Measurements from ENCODE around the gene GAREM1. TPM values are rescaled to one million over a fixed set of nuclear protein-coding genes. Genes with fewer than 3 reads are reported as not detected.

GAREM1 gene
- total and polyA plus RNA-seq, 9 of the 15 experiments (the other 6 are each of a cell fraction or from before 2014, with no cell fraction given) = 0.03 to 0.33 (median 0.07) TPM; not detected in 1

- TF ChIP-seq NKRF (IDR thresholded peaks at IDR 0.05; ENCODE audit: borderline replicate concordance) = no peak
Measured at GRCh38 chr18:32351032-32351431, 119.7 kb downstream of the GAREM1 start (continued).

GRCh38 chr18:32349728-32350395 is 120.8 kb downstream of the GAREM1 start:
- BruUV-seq (replicated peaks) = no TSS peak
- no peak overlapping the region for H3K4me3 ChIP-seq
- no peak for FAIRE-seq
- TF ChIP-seq CHAMP1 (IDR thresholded peaks at IDR 0.05) (no peak), ZMIZ1 (IDR thresholded peaks at IDR 0.05; ENCODE audit: low read depth in 2 of 2, low read length in 2 of 2) (no peak), SREBF2 (CRISPR knock-in tag; IDR thresholded peaks at IDR 0.05) (no peak), GMEB1 (CRISPR knock-in tag; IDR thresholded peaks at IDR 0.05) (no peak), MAZ (CRISPR knock-in tag; conservative IDR thresholded peaks at IDR 0.05 in 1 of 2, IDR thresholded peaks at IDR 0.05 in 1 of 2) (no peak), TEAD4 (IDR thresholded peaks at IDR 0.05; ENCODE audit: low read length) (no peak), TEAD4 (CRISPR knock-in tag; IDR thresholded peaks at IDR 0.05; ENCODE audit: borderline replicate concordance) (no peak), KLF16 (IDR thresholded peaks at IDR 0.05) (no peak), MTF1 (CRISPR knock-in tag; IDR thresholded peaks at IDR 0.05; ENCODE audit: borderline replicate concordance) (no peak)

More at GRCh38 chr18:32349728-32350395, 120.8 kb downstream of the GAREM1 start:
- DNase-seq (ENCODE audit: extremely low read depth in 1 of 4, low spot score in 3 of 4) = no peak
- Histone ChIP-seq H3K27me3 (ENCODE audit: control insufficient read depth in 2 of 2, insufficient read depth in 2 of 2, low read length in 2 of 2) (no peaks in the 10 kb centered on the region), H3K79me2 (ENCODE audit: control insufficient read depth, insufficient read depth, low read length) (no peaks in the 10 kb centered on the region), H3K36me3 (ENCODE audit: control insufficient read depth, insufficient read depth, low read length) (no peaks in the 10 kb centered on the region), H3K4me2 (ENCODE audit: insufficient read depth, low read length) (no peak overlapping the region), H3K9me1 (ENCODE audit: control insufficient read depth, insufficient read depth, low read length) (no peaks in the 10 kb centered on the region), H2AFZ (ENCODE audit: low read depth, low read length) (no peak overlapping the region), H3K27ac (ENCODE audit: extremely low read depth, low read depth, low read length) (no peak overlapping the region), H3K9ac (ENCODE audit: insufficient read depth in 1 of 2, low read depth in 2 of 2, low read length in 2 of 2) (no peak overlapping the region), H3K9me3 (replicated peaks; ENCODE audit: control insufficient read depth, insufficient read depth, low read depth, low read length) (no peaks in the 10 kb centered on the region), H4K20me1 (replicated peaks; ENCODE audit: control insufficient read depth, insufficient read depth, low read length) (no peaks in the 10 kb centered on the region), H3K4me1 (replicated peaks in 1 of 2; ENCODE audit: control insufficient read depth in 2 of 2, insufficient read depth in 2 of 2, low read length in 2 of 2) (no peaks in the 10 kb centered on the region)
- in situ Hi-C loops (cut with MboI) (no loop called here), intact Hi-C loops (cut with micrococcal nuclease) (loop anchor here (10.0 kb wide), 1 partner anchor 195 kb away; no protein-coding TSS in a partner anchor)
- WGBS (ENCODE audit: insufficient coverage, low coverage, missing lambda C conversion rate) = under 1% methylated on average over 4 of the region's 4 CpGs
- no peak for ATAC-seq
- POLR2A ChIA-PET = no interaction called here
- CTCF ChIA-PET (ENCODE audit: low intra/inter-chr PET ratio) = no interaction called here
